HPDE6-E6E7 (cell line): ENCODE measurements around the gene CAPN9.
"Not testable (repeated sequence)": the region's sequence is repeated elsewhere in the genome, so short reads cannot be mapped to it uniquely, and the experiment has no call there.

Source experiments
- DNase-seq: peaks from one replicate; pipeline ENCODE4 v3.0.0; 2011; ENCODE audit warnings: missing footprints; ENCODE audit errors: extremely low spot score

Gene CAPN9

DNA sequence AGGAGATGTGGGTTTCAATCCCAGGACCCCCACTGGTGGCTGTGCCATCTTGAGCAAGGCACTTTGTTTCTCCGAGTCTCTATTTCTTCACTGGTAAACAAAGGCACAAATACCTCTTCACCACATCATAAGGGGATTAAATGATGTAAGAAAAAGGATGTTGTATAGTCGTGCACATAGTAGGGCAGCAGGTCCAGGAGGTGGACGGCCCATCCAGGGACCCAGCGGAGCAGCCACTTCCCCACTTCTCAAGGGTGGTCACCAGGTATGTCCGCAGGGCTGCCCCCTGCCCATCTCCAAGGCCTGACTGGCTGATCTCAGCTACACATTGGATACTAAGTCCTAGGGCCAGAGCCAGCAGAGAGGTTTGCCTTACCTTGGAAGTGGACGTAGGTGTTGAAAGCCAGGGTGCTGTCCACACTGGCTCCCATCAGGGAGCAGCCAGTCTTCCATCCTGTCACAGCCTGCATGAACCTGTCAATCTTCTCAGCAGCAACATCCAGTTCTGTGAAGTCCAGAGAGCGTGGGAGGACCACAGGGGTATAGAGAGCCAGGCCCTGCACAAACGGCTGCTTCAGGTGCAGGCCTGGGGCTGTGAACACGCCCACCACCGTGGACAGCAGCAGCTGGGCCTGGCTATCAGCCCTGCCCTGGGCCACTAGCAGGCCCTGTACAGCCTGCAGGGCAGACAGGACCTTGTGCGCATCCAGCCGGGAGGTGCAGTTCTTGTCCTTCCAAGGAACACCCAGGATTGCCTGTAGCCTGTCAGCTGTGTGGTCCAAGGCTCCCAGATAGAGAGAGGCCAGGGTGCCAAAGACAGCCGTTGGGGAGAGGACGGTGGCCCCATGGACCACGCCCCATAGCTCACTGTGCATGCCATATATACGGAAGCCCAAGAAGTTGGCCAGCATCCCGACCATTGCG lies 37.3 kb upstream of the CAPN9 start:
- no peak for DNase-seq

DNA sequence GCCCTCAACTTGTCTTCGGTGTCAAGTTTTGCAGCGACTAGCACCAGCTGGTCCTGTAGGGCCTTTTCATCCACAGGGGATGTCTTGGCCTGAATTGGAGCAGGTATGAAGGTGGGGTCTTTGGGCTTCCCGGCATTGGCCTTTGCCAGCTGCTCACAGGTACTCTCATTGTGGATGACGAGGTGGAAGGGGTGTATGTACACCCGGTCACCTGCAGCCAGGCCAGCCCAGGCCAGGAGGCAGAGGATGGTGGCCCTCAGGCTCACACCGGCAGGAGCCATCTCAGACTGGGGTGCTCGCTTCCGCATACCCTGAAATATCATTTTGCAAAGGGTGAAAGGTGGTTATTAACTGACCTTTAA lies 36.7 kb upstream of the CAPN9 start:
- no peak for DNase-seq

DNA sequence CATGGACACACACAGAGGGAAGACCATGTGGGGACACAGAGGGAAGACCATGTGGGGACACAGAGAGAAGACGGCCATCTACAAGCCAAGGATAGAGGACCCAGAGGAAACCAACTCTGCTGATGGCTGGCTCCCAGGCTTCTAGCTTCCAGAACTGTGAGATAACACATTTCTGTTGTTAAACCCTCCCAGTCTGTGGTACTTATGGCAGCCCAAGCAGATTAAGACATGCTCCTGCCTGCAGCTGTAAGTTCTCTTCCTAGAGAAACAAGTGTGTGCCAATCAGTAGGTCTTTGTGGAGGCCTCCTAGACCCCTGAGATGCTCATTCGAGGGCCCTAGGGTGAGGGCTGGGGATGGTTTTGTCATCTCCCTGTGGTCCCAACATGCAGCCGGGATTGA lies 35.9 kb upstream of the CAPN9 start:
- no peak for DNase-seq

DNA sequence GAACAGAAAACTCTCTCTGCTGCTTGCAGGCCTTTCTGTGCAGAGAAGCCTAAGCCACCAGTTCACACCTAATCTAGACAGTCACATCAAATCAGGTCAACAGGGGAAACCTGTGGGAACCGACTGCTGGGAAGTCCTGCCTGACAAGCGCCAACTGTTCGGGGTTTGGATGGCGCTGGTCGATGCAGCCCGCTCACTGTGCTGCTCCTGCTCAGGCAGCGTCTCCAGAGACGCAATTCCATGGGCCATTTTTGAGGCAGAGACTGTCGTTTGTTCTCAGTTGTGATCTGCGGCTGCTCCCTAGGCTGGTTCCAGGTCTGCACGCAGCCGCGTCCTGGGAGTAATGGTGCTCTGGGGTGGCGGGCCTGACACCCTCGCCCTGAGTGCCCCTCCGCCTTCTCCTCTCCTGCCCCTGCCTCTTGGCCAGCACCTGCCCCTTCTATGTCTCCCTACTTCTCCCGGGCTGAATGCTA lies 34.7 kb upstream of the CAPN9 start:
- no peak for DNase-seq

DNA sequence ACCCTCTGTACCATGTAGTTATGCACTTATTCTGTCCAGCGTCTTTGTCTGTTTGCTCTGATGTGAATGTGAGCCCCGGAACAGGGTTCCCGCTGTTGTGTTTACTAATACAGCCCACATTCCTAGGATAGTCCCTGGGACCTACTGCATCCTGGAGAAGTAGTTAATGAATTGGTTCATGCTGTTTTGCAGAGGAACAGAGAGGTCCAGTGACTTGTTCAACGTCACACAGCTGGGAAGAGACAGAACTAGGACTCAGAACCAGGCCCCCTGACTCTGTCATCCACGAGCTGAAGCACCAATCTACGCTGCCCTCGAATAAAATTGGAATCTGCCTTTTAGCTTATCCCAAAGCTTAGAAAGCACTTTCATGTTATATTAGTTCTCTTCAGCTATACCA lies 34.0 kb upstream of the CAPN9 start:
- DNase-seq: no peak

DNA sequence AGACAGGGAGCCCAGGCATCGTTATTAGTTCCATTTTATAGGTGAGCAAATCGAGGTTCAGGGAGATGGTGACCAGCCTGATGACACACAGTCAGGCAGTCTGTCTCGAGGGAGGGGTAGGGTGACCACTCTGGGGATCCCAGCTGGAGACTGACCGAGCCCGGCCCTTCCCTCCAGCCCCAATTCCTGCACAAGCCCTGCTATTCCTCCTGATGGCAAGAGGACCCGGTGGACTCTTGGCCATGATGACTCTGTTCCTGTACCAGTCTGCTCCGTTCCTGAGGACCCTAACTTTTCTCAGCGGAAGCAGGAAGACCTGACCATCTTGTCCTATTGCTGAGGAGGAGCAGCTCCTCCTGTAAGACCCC lies 33.7 kb upstream of the CAPN9 start:
- no peak for DNase-seq

DNA sequence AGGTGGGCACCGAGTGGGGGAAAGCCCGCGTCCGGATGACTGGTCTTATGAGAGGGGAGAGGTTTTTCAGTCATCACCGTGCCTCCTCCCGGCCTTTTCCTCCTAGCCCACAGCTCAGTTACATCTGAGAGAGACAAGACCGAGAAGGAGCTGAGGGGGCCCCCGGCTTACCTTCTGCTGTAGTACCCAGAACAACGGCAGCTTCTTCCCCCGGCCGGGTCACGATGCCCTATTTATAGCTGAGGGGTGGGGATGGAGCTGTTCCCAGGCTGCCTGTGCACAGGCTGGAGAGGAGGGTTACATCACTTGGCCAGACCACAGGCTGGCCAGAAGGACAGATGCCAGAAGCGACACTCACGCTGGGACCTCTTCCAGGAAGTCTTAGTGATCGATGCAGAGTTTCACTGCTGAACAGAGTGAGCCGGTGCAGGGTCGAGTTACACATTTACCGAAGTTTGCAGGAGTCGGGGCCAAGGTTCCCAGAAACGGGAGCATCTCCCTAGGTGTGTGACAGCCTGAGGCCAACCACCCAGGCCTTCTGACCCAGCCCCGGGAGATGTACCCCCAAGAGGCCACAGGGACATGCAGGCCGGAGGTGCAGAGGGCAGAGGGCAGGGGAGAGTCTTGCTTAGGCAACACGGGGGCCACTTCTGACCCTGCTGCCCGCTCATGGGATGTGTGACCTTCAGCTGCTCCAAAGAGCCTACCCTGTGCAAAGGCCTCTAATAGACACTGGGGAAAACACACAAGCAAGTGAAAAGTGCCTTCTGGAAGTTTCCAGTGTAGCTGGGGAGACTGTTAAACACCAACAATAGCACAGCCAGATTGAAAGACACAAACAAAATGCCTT lies 33.0 kb upstream of the CAPN9 start, which contains the start of gene AGT:
Gene AGT (minus strand): TSS at position 208 of the 850 bp plus-strand sequence. CDS start 3,299 bp downstream, outside the sequence.
- DNase-seq: no peak

DNA sequence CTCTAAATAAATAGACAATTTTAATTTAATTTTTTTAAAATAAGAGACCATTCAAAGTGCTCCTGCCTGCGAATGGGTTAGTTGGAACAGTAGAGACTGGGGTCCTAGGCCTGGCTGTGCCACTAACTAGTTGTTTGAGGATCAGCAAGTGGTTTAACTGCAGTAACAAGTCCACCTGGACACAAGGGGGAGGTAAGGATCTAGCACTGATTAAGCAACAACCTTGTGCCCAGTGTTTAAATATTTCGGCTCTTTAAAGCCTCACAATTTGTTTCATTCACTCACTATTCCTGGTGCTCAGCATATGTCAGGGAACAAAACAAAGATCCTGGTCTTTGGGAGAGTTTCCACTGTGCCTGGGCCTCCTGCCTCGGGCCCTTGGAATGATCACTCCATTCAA lies 31.7 kb upstream of the CAPN9 start:
- no peak for DNase-seq

DNA sequence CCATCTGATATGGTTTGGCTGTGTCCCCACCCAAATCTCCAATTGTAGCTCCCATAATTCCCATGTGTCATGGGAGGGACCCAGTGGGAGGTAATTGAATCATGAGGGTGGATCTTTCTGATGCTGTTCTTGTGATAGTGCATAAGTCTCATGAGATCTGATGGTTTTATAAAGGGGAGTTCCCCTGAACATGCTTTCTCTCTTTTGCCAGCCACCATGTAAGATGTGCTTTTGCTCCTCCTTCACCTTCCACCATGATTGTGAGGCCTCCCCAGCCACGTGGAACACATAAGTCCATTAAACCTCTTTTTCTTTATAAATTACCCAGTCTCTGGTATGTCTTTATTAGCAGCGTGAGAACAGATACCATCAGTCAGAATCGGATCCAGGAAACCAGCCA lies 30.7 kb upstream of the CAPN9 start:
- not testable (repeated sequence) for DNase-seq

DNA sequence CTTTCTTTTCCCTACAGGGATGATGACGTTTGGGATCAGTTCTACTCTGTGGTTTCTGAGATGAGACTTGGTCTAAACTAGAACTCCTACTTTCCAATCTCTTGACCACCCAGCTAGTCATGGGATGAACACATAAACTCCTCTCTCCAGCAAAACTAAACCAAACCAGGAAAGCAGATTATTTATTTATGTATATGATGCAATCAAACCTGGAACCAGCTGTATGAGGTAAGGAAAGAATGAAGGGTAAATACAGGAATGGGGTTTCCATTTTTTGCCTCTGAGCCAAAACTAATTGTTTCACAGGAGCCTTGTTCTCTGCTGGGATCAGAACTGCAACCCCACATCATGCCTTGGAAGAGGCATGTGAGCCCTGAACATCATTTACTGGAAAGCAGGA lies 29.9 kb upstream of the CAPN9 start:
- DNase-seq: no peak

DNA sequence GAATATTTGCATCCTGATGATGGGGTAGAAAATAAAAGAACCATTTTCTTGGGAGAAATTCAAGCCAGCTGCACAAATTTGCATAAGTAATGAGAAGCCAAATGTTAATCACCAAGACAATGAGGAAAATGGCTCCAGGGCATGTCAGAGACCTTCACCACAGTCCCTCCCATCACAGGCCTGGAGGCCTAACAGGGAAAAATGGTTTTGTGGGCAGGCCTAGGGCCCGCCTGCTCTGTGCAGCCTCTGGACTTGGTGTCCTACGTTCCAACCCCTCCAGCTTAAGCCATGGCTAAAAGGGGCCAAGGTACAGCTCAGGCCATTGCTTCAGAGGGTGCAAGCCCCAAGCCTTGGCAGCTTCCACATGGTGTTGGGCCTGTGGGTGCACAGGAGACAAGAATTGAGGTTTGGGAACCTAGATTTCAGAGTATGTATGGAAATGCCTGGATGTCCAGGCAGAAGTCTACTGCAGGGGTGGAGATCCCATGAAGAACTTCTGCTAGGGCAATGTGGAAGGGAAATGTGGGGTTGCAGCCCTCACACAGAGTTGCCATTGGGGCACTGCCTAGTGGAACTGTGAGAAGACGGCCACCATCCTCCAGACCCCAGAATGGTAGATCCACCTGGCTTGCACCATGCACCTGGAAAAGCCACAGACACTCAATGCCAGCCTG lies 25.2 kb upstream of the CAPN9 start:
- not testable (repeated sequence) for DNase-seq

DNA sequence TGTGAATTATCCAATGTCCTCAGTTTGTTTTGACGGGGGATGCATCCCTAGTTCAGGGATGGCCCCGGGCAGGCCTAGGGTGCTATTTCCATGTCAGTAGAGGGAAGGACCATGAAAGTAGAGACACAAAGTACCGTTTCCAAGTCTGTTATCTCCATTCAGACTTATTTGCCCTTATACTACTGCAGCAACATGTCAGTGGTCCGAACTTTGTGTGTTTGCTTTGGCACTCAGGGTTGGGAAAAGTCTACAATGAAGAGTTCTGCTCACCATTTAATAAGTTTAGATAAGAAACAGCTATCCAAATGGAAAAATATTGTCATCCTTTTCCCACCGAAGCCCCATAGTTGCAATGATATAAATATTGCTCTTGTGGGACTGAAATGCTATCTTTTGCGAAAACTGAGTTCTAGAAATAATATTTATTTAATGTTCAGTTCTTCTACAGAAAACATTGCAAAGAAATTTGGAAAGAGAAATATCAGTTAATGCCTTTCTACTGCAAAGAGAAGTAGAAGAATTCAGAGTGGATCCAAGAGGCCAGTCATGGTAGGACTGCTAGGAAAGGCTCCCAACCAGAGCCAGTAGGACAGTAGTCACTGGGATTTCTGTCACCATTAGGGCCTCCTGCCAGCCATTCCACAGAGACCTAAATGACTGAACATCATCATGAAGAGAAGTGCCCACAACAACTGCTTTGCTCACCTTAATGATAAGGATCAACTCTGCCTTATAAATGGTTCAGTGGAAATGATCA lies 21.8 kb upstream of the CAPN9 start:
- no peak for DNase-seq

DNA sequence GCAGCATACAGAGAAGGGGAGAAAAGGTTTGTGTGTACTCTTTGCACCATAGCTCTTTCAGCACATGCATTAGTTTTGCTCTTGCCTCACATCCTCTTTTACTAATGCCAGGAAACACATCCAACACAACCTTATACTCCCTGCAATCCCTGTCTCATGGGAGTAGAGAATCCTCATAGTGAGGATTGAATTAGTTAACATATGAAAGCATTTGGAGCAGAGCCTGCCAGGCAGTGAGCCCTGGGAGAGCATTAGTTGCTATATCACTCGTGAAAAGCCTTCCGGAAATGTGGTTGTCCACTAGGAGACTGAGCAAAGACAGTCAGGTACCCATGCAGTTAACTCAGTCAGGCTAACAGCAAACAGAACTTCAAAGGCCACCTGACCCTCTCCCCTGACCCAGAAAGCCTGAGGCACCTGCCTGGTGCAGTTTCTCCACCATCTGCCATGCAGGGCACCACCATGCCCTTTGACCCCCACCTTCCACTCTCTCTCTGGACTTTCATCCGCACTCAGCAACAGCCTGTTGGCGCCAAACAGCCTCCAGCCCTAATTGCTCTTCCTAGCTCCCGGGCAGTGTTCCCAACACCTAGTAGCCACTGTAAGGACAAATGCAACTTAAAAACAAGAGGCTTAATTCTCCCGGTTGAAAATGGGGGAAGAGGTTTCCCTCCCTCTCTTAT lies 18.3 kb upstream of the CAPN9 start:
- no peak for DNase-seq

DNA sequence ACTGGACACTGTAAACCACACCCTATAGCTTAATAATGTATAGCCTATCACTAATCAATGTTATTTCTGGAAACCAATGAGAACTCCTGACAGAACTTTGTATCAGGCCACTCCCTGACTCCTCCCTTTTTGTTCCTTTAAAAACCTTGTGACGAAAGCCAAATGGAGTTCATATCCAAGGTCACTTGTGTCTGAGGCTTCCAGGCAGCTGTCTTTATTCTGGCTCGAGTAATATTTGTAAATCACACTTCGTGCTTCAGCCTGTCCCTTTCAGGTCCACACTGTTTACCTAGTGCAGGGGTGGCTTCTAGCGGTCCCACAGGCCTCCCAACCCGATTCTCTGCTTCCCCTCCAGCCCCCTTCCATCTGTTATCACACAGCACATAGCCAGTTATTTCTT lies 16.2 kb upstream of the CAPN9 start:
- DNase-seq: no peak

DNA sequence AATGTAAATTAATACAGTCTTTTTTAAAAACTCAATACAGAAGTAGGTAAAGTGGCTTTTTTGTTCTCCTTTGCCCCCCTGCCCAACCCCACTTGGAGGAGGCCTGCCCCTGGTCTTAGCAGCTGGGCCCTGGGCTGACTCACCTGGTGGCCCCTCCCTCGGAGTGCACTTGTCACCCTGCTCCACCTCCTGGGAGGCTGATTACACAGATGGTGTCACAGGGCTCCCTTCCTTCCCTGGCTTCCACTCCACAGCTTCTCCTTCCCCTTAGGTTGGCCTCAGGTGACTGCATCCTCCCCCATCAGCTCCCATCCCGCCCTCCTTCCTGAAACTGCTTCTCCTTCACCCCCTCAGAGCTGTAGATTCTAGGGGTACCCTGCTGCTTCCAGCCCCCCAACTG lies 11.7 kb upstream of the CAPN9 start:
- no peak for DNase-seq

DNA sequence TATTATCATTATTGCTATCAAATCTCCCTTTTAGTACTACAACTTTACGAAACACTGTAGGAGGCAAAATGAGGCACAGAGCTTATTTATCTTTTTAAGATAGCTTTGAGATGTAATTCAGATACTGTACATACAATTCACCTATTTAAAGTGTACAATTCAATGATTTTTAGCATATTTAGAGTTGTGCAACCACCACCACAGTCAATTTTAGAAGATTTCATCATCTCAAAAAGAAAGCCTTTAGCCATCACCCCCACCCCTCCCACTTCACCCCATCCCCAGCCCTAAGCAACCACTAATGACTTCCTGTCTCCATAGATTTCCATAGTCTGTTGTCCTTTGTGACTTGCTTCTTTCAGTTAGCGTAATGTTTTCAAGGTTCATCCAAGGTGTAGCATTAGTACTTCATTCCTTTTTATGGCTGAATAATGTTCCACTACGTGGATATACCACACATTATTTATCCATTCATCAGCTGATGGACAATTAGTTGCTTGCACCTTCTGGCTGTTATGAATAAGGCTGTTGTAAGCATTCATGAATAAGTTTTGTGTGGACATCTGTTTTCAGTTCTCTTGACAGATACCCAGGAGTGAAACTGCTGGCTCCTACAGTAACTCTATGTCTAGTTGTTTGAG lies 9.4 kb upstream of the CAPN9 start:
- DNase-seq: no peak

DNA sequence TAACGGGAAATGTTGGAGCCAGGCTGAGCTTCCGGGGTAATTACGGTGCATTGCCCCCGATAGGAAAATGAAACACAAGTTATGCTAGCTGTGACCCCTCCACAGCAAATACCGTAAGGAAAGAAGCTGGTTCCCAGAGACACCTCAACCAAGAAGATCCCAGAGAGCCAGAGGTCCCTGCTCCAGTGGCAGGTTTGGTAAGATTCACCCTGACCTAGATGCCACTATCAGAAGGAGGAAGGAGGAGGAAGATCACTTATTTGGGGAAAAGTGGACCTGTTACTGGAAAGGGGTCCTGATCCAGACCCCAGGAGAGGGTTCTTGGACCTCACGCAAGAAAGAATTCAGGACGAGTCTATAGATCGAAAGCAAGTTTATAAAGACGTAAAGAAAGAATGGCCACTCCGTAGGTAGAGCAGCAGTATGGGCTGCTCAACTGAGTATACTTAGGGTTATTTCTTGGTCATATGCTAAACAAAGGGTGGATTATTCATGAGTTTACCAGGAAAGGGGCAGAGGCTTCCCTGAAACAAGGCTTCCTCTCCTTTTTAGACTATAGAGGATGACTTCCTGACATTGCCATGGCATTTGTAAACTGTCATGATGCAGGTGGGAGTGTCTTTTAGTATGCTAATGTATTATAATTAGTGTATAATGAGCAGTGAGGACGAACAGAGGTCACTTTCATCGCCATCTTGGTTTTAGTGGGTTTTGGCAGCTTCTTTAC lies 7.5 kb upstream of the CAPN9 start:
- no peak for DNase-seq

DNA sequence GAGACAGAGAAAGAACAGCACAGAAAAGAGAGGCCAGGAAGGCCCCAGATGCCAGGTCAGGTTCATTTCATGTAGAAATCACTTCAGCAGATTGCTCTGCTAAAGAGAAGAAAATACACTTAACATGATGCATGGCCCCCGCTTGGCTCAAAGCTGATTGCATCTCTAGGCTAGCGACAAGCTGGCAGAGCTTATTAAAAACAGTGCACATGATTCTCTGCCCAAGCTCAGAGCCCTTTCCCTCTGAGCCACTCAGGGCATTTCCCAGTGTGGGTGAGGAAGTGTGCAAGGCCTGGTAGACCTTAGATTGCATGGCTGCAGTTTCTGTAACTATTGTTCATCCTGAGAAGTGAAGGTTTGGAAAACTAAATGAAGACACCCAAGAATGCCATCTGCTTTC lies 3.3 kb upstream of the CAPN9 start:
- DNase-seq: no peak

DNA sequence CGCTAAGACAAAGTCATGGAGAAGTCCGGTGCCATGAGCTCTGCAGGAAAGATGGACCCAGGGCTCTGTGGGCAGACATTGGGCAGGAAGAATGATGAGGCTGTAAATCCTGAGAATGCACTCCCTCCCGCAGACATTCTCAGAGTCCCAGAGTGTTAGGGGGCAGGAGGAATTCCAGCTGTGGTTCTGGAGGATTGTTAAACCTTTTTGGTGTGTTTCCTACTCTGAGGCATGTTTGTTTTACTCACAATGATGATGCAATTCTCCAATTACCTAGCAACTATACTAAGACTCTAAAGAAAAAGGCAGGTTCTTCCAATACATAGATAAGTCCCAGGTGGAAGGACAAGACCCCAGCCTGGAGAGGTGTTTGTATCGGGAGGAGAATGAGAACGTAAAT lies 2.8 kb upstream of the CAPN9 start:
- DNase-seq: no peak

DNA sequence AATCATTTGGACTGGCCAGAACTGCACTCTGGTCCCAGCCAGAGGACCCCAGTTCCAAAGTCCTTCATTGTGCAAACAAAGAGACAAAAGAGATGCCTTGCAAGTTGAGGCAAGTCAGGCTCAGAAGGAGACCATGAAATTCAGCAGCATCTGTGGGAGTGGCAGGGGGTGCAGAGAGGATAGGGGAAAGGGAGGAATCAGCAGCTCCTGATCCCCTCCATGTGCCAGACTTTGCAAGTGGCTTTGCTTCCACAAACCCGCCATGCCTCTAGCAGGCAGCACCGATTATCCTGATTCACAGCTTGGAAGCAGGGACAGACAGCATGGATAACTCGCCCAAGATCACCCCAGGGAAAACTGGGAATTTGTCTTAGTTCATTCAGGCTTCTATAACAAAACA lies 2.1 kb upstream of the CAPN9 start:
- DNase-seq: no peak
